WTC11 (cell line): Measurements from ENCODE around the gene FOXK1. TPM values are rescaled to one million over a fixed set of nuclear protein-coding genes. Genes with fewer than 3 reads are reported as not detected.

ENCODE experiments used
- ATAC-seq: fragments of 200-7000 bp; cut with Tn5 transposase; 2 replicates; pipeline ENCODE4 v1.10.0; 2021; ENCODE audit warnings: mild to moderate bottlenecking, moderate library complexity
- CTCF ChIA-PET: fragments of 300-600 bp; sonication (Branson Sonifier 250); formaldehyde crosslinking; loops from one replicate; lab custom pipeline; 2021; ENCODE audit warnings: antibody characterized with exemption; lab: Charles Lee
- POLR2A ChIA-PET: fragments of 350-600 bp; sonication (Branson Sonifier 250); formaldehyde crosslinking; loops from one replicate; lab custom pipeline; 2021; ENCODE audit warnings: antibody characterized with exemption; lab: Charles Lee
- DNase-seq: peaks from one replicate; pipeline ENCODE4 v3.0.0; 2021; ENCODE audit warnings: low spot score
- H3K27ac Mint-ChIP-seq: 2 replicates; pipeline ENCODE4 v1.8.0; 2021; ENCODE audit warnings: mixed read lengths
- H3K27me3 Mint-ChIP-seq: 2 replicates; pipeline ENCODE4 v1.8.0; 2021; ENCODE audit warnings: low read depth, mild to moderate bottlenecking, moderate library complexity, mixed read lengths
- H3K36me3 Mint-ChIP-seq: 2 replicates; pipeline ENCODE4 v1.8.0; 2021; ENCODE audit warnings: mixed read lengths
- H3K4me1 Mint-ChIP-seq: 2 replicates; pipeline ENCODE4 v1.8.0; 2022; ENCODE audit warnings: mixed read lengths
- H3K4me3 Mint-ChIP-seq: 2 replicates; pipeline ENCODE4 v1.8.0; 2021; ENCODE audit warnings: mild to moderate bottlenecking, moderate library complexity, mixed read lengths
- H3K9me3 Mint-ChIP-seq: 2 replicates; pipeline ENCODE4 v1.8.0; 2021; ENCODE audit warnings: mixed read lengths
- EMX1 ChIP-seq: fragments of 250-450 bp; sonication (Bioruptor Pico); IDR thresholded peaks from 2 replicates; pipeline ENCODE4 v1.8.0; 2021; ENCODE audit warnings: mild to moderate bottlenecking
- FOXK1 ChIP-seq: sonication (generic); formaldehyde crosslinking; IDR thresholded peaks from 2 replicates; pipeline ENCODE4 v1.8.0; 2022; ENCODE audit warnings: mild to moderate bottlenecking, moderate library complexity, missing genetic modification reagents
- GABPB1 ChIP-seq: sonication (generic); formaldehyde crosslinking; IDR thresholded peaks from 2 replicates; pipeline ENCODE4 v1.8.1; 2023; ENCODE audit warnings: mild to moderate bottlenecking, missing genetic modification reagents
- GRHL2 ChIP-seq: fragments of 250-450 bp; sonication (Bioruptor Pico); IDR thresholded peaks from 2 replicates; pipeline ENCODE4 v1.8.0; 2022; ENCODE audit warnings: mild to moderate bottlenecking, moderate library complexity; ENCODE audit not compliant: insufficient replicate concordance, severe bottlenecking
- JAZF1 ChIP-seq: fragments of 250-450 bp; sonication (Bioruptor Pico); IDR thresholded peaks from 2 replicates; pipeline ENCODE4 v1.9.0; 2021; ENCODE audit warnings: moderate library complexity, mild to moderate bottlenecking, inconsistent platforms
- MYBL2 ChIP-seq: sonication (generic); formaldehyde crosslinking; IDR thresholded peaks from 2 replicates; pipeline ENCODE4 v1.8.1; 2023; ENCODE audit warnings: mild to moderate bottlenecking, moderate library complexity, missing genetic modification reagents
- NFYB ChIP-seq: sonication (generic); formaldehyde crosslinking; conservative IDR thresholded peaks from 2 replicates; pipeline ENCODE4 v1.8.0; 2022; ENCODE audit warnings: low read depth, missing genetic modification reagents
- NR2C2 ChIP-seq: sonication (generic); formaldehyde crosslinking; IDR thresholded peaks from 2 replicates; pipeline ENCODE4 v1.8.0; 2022; ENCODE audit warnings: mild to moderate bottlenecking, missing genetic modification reagents
- NR3C1 ChIP-seq: sonication (generic); formaldehyde crosslinking; conservative IDR thresholded peaks from 2 replicates; pipeline ENCODE4 v1.8.1; 2023; ENCODE audit warnings: low read depth, mild to moderate bottlenecking, missing genetic modification reagents
- SMAD4 ChIP-seq: sonication (generic); formaldehyde crosslinking; IDR thresholded peaks from 2 replicates; pipeline ENCODE4 v1.8.0; 2022; ENCODE audit warnings: mild to moderate bottlenecking, missing genetic modification reagents
- TP53 ChIP-seq: sonication (generic); formaldehyde crosslinking; IDR thresholded peaks from 2 replicates; pipeline ENCODE4 v1.8.1; 2023; ENCODE audit warnings: mild to moderate bottlenecking, missing genetic modification reagents
- ZNF219 ChIP-seq: sonication (generic); formaldehyde crosslinking; IDR thresholded peaks from 2 replicates; pipeline ENCODE4 v1.8.0; 2023; ENCODE audit warnings: missing genetic modification reagents, mild to moderate bottlenecking, borderline replicate concordance
- total RNA-seq: library from RNA; stranded (reverse); gene quantifications from 3 replicates; pipeline ENCODE4 v1.2.3, GENCODE V29; 2021
- TF ChIP-seq, protein P1 (sequence below): sonication (generic); formaldehyde crosslinking; IDR thresholded peaks from 2 replicates; pipeline ENCODE4 v1.8.1; 2022; ENCODE audit warnings: low read depth, mild to moderate bottlenecking, moderate library complexity, missing genetic modification reagents, borderline replicate concordance
- TF ChIP-seq, protein P2 (sequence below): sonication (generic); formaldehyde crosslinking; IDR thresholded peaks from 2 replicates; pipeline ENCODE4 v1.8.0; 2022; ENCODE audit warnings: mild to moderate bottlenecking, missing genetic modification reagents
- TF ChIP-seq, protein P3 (sequence below): sonication (generic); formaldehyde crosslinking; IDR thresholded peaks from 2 replicates; pipeline ENCODE4 v1.8.1; 2023; ENCODE audit warnings: mild to moderate bottlenecking, missing genetic modification reagents
- TF ChIP-seq, protein P4 (sequence below): fragments of 250-450 bp; sonication (Bioruptor Pico); IDR thresholded peaks from 2 replicates; pipeline ENCODE4 v2.1.2; 2022; ENCODE audit warnings: mild to moderate bottlenecking, moderate library complexity
- TF ChIP-seq, protein P5 (sequence below): sonication (generic); formaldehyde crosslinking; IDR thresholded peaks from 2 replicates; pipeline ENCODE4 v1.8.0; 2022; ENCODE audit warnings: missing genetic modification reagents
- TF ChIP-seq, protein P6 (sequence below): sonication (generic); formaldehyde crosslinking; conservative IDR thresholded peaks from 2 replicates; pipeline ENCODE4 v1.8.1; 2022; ENCODE audit warnings: mild to moderate bottlenecking, missing genetic modification reagents

Gene FOXK1
- total RNA-seq, 1 experiment from 2014 or later: 21.9 TPM

DNA sequence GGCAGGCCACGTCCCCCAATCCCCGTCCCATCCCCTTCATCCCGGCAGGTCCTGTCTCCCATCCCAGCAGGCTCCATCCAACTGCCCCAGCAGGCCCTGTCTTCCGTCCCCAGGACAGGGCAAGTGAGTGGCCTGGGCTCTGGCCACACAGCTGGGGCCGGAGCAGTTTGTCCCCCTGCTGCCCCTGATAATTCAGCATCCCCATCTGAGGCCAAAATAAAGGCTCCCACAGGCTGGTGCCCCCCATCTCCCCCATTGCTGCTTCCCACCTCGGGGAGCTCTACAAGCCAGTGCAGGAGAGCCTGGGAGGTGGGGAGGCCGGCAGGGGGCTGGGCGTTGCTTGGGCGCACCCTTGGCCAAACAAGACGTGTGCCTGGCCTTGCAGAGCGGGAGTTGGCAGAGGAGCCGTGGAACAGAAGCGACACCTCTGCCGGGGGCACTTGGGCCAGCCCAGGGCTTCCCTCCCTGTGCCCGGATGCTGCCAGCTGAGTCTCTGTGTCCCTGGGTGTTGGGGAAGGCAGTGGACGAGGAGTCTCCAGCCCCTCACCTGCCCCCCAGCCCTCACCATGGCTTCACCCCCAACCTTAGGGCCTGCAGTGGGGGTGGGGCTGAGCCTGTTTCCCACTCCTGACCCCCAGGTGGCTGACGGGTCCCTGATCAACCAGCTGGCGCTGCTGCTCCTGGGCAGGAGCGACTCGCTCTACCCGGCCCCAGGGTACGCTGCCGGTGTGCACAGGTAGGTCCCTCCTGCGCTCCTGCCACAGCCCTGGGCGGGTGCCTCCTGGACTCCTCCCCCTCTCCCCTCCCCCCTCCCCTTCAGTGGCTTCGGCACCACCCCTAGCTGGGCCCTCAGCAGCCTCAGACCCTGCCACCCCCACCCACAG lies 107.3 kb downstream of the FOXK1 start (continued):
- TF ChIP-seq FOXK1 (CRISPR knock-in tag) (no peak), MYBL2 (CRISPR knock-in tag) (no peak), TP53 (CRISPR knock-in tag) (no peak), NR2C2 (no peak)
- TF ChIP-seq, all 79 proteins: peak for 0

DNA sequence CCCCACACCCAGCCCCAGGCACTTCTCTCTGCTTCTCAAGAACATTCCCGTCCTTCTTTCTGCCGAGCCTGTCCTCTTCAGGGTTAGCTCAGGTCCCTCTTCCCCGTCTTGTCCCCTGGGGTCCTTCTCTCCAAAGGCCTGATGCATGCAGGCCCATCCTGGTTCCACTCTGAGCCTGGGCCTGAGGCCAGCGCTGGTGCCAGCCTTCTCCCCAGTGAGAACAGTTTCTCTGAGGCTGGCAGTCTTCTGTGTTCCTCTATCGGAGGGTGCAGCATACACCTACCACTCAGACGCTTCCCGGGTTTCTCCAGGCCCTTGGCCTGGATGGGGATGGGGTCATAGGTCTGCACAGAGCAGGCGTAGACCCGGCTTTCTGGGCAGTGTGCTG lies 108.0 kb downstream of the FOXK1 start:
- ATAC-seq: no peak
- TF ChIP-seq SMAD4 (CRISPR knock-in tag): no peak
- TF ChIP-seq, protein P1, sequence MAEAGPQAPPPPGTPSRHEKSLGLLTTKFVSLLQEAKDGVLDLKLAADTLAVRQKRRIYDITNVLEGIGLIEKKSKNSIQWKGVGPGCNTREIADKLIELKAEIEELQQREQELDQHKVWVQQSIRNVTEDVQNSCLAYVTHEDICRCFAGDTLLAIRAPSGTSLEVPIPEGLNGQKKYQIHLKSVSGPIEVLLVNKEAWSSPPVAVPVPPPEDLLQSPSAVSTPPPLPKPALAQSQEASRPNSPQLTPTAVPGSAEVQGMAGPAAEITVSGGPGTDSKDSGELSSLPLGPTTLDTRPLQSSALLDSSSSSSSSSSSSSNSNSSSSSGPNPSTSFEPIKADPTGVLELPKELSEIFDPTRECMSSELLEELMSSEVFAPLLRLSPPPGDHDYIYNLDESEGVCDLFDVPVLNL (CRISPR knock-in tag): no peak
- TF ChIP-seq, all 79 proteins: peak for 0
- CTCF ChIA-PET: no interaction called here
- POLR2A ChIA-PET: interaction anchor here (1.1 kb wide), 1 partner anchor 15 kb away, joined by 3 read pairs; the partner anchor contains the start of gene AP5Z1
- Mint-ChIP-seq H3K4me1 (peaks cover 5% of the 10 kb centered on the region), H3K27me3 (no peaks in the 10 kb centered on the region), H3K27ac (no peak overlapping the region), H3K4me3 (no peak overlapping the region), H3K36me3 (peaks cover 3% of the 10 kb centered on the region; the same call in 1 of the 2 replicates), H3K9me3 (no peaks in the 10 kb centered on the region)
- DNase-seq: no peak

DNA sequence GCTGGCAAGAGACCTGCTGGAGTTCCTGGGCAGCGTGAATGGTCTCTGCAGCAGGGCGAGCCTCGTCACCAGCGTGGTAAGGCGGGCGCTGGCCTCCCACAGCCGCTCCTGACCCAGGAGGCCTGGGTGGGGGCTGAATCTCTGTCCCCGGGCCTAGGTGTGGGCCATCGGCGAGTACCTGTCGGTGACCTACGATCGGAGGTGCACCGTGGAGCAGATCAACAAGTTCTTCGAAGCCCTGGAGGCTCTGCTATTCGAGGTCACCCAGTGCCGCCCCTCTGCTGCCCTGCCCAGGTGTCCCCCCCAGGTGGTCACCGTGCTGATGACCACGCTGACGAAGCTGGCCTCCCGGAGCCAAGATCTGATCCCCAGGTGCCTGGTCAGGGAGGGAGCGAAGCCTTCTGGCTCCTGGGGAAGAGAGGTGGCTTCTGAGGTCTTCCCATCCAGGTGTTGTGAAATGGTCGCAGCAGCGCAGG lies 108.5 kb downstream of the FOXK1 start:
- peaks cover 5% of the 10 kb centered on the region for H3K4me1 Mint-ChIP-seq
- H3K27ac Mint-ChIP-seq: no peak overlapping the region
- no peak overlapping the region for H3K4me3 Mint-ChIP-seq
- DNase-seq (no peak), ATAC-seq (no peak)
- no peaks in the 10 kb centered on the region for H3K9me3 Mint-ChIP-seq
- peaks cover 3% of the 10 kb centered on the region; the same call in 1 of the 2 replicates for H3K36me3 Mint-ChIP-seq
- ChIA-PET POLR2A (no interaction called here), CTCF (interaction anchor here (2.8 to 4.2 kb wide), 2 partner anchors 94 to 183 kb away, joined by 29 to 72 read pairs; partner anchors contain the start of gene RADIL)
- no peaks in the 10 kb centered on the region for H3K27me3 Mint-ChIP-seq
- no peak for TF ChIP-seq NFYB (CRISPR knock-in tag)
- TF ChIP-seq, protein P2, sequence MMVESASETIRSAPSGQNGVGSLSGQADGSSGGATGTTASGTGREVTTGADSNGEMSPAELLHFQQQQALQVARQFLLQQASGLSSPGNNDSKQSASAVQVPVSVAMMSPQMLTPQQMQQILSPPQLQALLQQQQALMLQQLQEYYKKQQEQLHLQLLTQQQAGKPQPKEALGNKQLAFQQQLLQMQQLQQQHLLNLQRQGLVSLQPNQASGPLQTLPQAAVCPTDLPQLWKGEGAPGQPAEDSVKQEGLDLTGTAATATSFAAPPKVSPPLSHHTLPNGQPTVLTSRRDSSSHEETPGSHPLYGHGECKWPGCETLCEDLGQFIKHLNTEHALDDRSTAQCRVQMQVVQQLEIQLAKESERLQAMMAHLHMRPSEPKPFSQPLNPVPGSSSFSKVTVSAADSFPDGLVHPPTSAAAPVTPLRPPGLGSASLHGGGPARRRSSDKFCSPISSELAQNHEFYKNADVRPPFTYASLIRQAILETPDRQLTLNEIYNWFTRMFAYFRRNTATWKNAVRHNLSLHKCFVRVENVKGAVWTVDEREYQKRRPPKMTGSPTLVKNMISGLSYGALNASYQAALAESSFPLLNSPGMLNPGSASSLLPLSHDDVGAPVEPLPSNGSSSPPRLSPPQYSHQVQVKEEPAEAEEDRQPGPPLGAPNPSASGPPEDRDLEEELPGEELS (CRISPR knock-in tag): no peak
- TF ChIP-seq GABPB1: no peak
- TF ChIP-seq, protein P3, sequence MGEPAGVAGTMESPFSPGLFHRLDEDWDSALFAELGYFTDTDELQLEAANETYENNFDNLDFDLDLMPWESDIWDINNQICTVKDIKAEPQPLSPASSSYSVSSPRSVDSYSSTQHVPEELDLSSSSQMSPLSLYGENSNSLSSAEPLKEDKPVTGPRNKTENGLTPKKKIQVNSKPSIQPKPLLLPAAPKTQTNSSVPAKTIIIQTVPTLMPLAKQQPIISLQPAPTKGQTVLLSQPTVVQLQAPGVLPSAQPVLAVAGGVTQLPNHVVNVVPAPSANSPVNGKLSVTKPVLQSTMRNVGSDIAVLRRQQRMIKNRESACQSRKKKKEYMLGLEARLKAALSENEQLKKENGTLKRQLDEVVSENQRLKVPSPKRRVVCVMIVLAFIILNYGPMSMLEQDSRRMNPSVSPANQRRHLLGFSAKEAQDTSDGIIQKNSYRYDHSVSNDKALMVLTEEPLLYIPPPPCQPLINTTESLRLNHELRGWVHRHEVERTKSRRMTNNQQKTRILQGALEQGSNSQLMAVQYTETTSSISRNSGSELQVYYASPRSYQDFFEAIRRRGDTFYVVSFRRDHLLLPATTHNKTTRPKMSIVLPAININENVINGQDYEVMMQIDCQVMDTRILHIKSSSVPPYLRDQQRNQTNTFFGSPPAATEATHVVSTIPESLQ (CRISPR knock-in tag): no peak
- TF ChIP-seq GRHL2 (CRISPR knock-in tag): no peak
- TF ChIP-seq EMX1 (CRISPR knock-in tag): no peak
- TF ChIP-seq, protein P4, sequence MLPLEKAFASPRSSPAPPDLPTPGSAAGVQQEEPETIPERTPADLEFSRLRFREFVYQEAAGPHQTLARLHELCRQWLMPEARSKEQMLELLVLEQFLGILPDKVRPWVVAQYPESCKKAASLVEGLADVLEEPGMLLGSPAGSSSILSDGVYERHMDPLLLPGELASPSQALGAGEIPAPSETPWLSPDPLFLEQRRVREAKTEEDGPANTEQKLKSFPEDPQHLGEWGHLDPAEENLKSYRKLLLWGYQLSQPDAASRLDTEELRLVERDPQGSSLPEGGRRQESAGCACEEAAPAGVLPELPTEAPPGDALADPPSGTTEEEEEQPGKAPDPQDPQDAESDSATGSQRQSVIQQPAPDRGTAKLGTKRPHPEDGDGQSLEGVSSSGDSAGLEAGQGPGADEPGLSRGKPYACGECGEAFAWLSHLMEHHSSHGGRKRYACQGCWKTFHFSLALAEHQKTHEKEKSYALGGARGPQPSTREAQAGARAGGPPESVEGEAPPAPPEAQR (CRISPR knock-in tag): no peak
- TF ChIP-seq JAZF1 (CRISPR knock-in tag): no peak
- TF ChIP-seq, protein P5, sequence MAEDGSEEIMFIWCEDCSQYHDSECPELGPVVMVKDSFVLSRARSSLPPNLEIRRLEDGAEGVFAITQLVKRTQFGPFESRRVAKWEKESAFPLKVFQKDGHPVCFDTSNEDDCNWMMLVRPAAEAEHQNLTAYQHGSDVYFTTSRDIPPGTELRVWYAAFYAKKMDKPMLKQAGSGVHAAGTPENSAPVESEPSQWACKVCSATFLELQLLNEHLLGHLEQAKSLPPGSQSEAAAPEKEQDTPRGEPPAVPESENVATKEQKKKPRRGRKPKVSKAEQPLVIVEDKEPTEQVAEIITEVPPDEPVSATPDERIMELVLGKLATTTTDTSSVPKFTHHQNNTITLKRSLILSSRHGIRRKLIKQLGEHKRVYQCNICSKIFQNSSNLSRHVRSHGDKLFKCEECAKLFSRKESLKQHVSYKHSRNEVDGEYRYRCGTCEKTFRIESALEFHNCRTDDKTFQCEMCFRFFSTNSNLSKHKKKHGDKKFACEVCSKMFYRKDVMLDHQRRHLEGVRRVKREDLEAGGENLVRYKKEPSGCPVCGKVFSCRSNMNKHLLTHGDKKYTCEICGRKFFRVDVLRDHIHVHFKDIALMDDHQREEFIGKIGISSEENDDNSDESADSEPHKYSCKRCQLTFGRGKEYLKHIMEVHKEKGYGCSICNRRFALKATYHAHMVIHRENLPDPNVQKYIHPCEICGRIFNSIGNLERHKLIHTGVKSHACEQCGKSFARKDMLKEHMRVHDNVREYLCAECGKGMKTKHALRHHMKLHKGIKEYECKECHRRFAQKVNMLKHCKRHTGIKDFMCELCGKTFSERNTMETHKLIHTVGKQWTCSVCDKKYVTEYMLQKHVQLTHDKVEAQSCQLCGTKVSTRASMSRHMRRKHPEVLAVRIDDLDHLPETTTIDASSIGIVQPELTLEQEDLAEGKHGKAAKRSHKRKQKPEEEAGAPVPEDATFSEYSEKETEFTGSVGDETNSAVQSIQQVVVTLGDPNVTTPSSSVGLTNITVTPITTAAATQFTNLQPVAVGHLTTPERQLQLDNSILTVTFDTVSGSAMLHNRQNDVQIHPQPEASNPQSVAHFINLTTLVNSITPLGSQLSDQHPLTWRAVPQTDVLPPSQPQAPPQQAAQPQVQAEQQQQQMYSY: no peak
- no peak for TF ChIP-seq ZNF219 (CRISPR knock-in tag)
- TF ChIP-seq NR3C1 (CRISPR knock-in tag): no peak
- TF ChIP-seq, protein P6, sequence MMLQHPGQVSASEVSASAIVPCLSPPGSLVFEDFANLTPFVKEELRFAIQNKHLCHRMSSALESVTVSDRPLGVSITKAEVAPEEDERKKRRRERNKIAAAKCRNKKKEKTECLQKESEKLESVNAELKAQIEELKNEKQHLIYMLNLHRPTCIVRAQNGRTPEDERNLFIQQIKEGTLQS (CRISPR knock-in tag): no peak
